ENCODE results near the gene C20orf204.
"Not testable (repeated sequence)": the region's sequence is repeated elsewhere in the genome, so short reads cannot be mapped to it uniquely, and the experiment has no call there.

Gene C20orf204

DNA sequence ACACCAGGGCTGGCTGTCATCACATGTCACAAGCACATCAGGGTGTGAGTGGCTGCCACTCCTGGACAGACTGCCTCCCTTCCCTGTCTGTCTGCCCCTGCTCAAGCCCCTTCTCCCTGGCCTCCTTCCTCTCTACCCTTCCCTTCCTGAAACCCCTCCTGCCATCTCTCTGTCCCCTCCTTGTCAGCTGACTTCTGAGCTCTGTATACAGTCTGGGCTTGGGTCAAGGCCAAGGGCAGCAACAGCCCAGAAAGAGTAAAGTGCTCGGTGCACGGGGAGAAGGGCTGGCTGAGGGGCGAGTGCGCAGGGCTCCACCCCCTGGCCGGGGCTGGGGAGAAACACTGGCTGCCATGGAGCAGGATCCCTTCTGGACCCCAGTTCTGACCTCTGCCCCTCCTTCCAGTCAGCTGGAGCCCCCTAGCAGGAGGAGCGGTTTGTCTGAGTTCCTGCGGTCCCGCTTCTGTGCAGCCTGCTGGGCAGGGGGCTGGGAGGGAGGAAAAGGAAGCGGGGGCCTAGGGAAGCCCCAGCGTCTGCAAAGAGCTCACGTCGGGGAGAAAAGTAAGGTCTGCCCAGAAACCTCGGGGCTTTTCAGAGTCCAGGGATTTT lies 46.2 kb downstream of the C20orf204 start:
- TF ChIP-seq, protein P1, sequence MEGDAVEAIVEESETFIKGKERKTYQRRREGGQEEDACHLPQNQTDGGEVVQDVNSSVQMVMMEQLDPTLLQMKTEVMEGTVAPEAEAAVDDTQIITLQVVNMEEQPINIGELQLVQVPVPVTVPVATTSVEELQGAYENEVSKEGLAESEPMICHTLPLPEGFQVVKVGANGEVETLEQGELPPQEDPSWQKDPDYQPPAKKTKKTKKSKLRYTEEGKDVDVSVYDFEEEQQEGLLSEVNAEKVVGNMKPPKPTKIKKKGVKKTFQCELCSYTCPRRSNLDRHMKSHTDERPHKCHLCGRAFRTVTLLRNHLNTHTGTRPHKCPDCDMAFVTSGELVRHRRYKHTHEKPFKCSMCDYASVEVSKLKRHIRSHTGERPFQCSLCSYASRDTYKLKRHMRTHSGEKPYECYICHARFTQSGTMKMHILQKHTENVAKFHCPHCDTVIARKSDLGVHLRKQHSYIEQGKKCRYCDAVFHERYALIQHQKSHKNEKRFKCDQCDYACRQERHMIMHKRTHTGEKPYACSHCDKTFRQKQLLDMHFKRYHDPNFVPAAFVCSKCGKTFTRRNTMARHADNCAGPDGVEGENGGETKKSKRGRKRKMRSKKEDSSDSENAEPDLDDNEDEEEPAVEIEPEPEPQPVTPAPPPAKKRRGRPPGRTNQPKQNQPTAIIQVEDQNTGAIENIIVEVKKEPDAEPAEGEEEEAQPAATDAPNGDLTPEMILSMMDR (IDR thresholded peaks at IDR 0.05; ENCODE audit: low read length, missing control alignments) = no peak
- no peak for DNase-seq (ENCODE audit: low read depth)

DNA sequence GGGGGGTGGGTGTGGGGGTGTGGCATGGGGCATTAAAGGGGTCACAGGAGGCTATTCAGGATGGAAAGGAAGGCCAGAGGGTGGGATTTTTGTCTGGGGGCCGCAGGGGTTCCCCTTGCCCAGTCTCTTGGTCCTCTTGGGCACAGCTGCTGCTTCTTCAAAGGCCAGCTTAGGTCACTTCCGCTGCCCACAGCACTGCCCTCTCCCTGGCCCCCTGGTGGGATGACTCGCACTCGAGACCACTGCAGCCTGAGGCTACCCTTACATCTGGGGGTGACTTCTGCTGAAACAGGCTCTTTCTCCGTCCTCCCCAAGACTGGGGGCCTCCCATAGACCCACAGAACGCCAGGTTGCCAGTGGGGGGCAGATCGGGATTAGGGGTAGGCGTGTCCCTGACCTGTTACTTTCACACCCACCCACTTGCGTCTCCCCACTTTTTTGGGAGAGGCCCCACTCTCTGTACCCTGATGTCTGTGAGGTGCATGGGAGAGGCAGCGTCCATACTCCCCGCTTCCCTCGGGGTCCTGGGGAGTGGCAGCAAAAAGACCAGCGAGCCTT lies 46.9 kb downstream of the C20orf204 start:
- TF ChIP-seq, protein P1 (IDR thresholded peaks at IDR 0.05; ENCODE audit: low read length, missing control alignments) = no peak
- no peak for DNase-seq (ENCODE audit: low read depth)
- peak overlapping the region; percentile 32 for H3K4me3 ChIP-seq (replicated peaks; ENCODE audit: low read depth, low read length)

More for the DNA sequence above, 46.2 kb downstream of the C20orf204 start:
- H3K4me3 ChIP-seq (replicated peaks; ENCODE audit: low read depth, low read length) = no peak overlapping the region

DNA sequence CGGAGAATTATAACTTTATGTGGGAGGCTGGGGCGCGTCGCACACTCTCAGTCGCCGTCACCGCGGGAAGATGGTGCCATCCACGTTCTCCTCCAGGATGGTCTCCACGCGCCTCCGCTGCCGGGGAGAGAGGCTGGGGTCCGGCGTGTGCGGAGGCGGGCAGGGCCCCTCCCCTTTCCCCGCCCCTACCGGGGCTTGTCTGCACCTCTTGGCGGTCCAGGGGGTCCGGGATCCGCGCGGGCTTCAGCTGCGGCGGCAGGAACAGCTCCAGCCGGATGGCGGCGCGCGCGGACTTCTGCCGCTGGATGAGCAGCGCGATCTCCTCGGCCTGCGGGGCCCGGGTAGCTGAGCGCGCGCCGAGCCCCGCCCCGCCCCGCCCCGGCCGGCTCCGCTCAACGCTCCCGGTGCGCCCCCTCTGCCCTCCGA lies 47.4 kb downstream of the C20orf204 start:
- peak; percentile 72 for DNase-seq (ENCODE audit: low read depth)

DNA sequence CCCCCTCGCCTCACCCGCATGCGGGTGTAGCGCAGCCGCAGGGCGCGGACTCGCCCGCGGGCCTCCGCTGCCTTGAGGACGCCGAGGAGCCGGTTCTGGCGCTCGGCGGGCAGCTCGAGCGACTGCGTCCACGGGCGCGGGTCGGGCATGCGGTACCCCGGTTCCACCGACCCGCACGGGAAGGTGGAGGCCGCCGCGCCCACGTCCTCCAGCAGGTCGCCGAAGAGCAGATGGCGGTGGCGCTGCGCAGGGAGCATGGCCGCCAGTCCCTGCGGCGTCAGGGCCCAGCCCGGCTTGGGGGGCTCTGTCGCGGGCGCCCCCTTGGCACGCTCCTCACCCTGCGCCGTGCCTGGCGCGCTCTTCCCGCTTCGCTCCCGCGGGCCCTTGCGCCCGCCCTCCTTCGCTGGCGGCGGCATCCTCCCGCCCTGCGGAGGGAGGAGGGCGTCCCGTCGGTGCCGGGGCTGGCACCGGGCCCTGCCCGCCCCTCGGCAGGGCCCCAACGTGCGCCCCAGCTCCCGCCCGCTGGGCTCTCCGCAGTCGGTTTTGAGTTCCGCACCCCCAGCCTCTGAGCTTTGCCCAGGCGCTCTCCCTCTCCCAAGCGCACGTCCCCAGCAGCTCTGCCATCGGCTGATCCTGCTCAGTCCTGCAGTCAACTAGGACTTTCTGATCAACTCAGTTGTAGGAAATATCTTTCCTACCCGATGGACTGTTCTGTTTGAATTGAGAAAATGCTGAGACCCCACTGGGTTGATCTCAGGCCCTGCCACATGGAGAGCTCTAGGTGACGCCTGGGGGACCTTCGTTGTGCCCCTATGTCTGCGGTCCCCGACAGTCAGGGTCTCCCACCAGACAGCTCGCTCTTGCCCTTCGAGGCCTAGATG lies 48.1 kb downstream of the C20orf204 start, which contains the start of gene LKAAEAR1:
Gene LKAAEAR1, minus strand, starts transcription at position 595 of the 881 bp plus-strand sequence. Its CDS starts 179 bp downstream, at position 416.
- no peak for DNase-seq (ENCODE audit: low read depth)
- peak within 1 kb of the TSS; percentile 37 for H3K4me3 ChIP-seq (replicated peaks; ENCODE audit: low read depth, low read length)
- TF ChIP-seq, protein P1 (IDR thresholded peaks at IDR 0.05; ENCODE audit: low read length, missing control alignments) = no peak

More for the DNA sequence above, 47.4 kb downstream of the C20orf204 start:
- TF ChIP-seq, protein P1 (IDR thresholded peaks at IDR 0.05; ENCODE audit: low read length, missing control alignments) = peak; percentile 36
- peak overlapping the region; percentile 37 for H3K4me3 ChIP-seq (replicated peaks; ENCODE audit: low read depth, low read length)

DNA sequence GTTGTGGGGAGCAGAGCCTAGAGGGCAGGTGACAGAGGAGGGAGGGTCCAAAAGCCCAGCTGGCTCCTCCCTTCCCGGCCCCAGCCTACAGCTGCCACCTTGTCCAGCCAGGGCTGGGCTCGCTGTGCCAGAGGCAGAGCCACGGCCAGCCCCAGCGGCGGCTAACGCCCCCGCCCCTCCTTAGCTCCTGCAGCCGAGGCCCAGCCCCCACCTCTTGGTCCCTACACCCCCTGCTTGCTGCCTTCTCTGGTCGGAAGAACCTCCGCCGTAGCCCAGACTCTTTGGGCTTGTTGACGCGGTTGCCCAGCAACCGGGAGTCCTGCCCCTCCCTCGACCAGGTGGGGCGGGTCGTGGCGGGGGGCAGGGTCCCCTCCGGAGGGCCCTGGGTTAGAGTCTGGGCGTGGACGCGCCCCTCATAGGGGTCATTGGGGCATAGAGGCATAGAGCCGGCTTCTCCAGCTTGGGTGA lies 48.7 kb downstream of the C20orf204 start:
- no peak overlapping the region for H3K4me3 ChIP-seq (replicated peaks; ENCODE audit: low read depth, low read length)
- TF ChIP-seq, protein P1 (IDR thresholded peaks at IDR 0.05; ENCODE audit: low read length, missing control alignments) = no peak
- no peak for DNase-seq (ENCODE audit: low read depth)

DNA sequence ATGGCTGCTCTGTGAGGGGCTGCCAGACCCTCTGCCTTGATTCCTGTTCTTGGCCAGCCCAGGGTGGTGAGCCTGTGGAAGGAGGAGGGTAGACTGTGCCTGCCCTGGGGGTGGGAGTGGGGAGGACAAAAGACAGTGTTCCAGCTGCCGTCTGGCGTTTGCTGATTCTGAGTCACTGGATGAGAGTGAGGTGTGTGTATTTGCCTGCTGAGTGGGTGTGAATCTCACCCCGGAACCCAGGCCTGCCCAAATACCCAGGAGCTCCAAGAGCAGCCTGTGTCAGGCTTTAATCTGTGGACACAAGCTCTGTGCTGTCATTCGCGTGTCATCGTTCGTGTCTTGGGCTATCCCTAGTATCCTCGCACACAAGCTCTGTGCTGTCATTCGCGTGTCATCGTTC lies 50.8 kb downstream of the C20orf204 start:
- DNase-seq (ENCODE audit: low read depth) = no peak
- H3K4me3 ChIP-seq (replicated peaks; ENCODE audit: low read depth, low read length) = no peak overlapping the region
- TF ChIP-seq, protein P1 (IDR thresholded peaks at IDR 0.05; ENCODE audit: low read length, missing control alignments) = no peak

DNA sequence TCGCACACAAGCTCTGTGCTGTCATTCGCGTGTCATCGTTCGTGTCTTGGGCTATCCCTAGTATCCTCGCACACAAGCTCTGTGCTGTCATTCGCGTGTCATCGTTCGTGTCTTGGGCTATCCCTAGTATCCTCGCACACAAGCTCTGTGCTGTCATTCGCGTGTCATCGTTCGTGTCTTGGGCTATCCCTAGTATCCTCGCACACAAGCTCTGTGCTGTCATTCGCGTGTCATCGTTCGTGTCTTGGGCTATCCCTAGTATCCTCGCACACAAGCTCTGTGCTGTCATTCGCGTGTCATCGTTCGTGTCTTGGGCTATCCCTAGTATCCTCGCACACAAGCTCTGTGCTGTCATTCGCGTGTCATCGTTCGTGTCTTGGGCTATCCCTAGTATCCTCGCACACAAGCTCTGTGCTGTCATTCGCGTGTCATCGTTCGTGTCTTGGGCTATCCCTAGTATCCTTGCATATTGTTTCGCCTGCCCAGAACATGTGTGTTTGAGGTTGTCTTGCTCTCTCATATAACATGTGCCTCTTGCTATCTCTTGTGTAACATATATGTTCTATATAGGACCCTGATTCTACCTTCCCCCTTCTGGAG lies 51.3 kb downstream of the C20orf204 start:
- not testable (repeated sequence) for DNase-seq (ENCODE audit: low read depth); H3K4me3 ChIP-seq (replicated peaks; ENCODE audit: low read depth, low read length)

DNA sequence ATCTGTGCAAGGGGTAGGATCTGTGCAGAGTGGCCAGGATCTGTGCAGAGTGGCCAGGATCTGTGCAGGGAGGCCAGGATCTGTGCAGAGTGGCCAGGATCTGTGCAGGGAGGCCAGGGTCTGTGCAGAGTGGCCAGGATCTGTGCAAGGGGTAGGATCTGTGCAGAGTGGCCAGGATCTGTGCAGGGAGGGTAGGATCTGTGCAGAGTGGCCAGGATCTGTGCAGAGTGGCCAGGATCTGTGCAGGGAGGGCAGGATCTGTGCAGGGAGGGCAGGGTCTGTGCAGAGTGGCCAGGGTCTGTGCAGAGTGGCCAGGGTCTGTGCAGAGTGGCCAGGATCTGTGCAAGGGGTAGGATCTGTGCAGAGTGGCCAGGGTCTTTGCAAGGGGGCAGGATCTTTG lies 52.6 kb downstream of the C20orf204 start:
- DNase-seq (ENCODE audit: low read depth); H3K4me3 ChIP-seq (replicated peaks; ENCODE audit: low read depth, low read length): not testable (repeated sequence)

Data from fibroblast of pulmonary artery (primary cell).